Hepatocyte (in vitro differentiated cells): ENCODE data around the gene OTUD5.

Source experiments
- CTCF ChIP-seq: fragments of 200-600 bp; sonication (generic); IDR thresholded peaks from 2 replicates; pipeline ENCODE4 v1.5.1; 2016; ENCODE audit warnings: antibody characterized with exemption, mild to moderate bottlenecking; ENCODE audit not compliant: poor library complexity
- EZH2phosphoT487 ChIP-seq: fragments of 200-600 bp; sonication (generic); IDR thresholded peaks from one replicate; pipeline ENCODE4 v1.6.1; 2018; ENCODE audit warnings: antibody characterized with exemption, mild to moderate bottlenecking, low read depth, moderate library complexity; ENCODE audit not compliant: unreplicated experiment, severe bottlenecking

- TF ChIP-seq CTCF = no peak
- TF ChIP-seq EZH2phosphoT487 = no peak
Observed at GRCh38 chrX:48920718-48921104, 36.7 kb downstream of the OTUD5 start.
